Adipose tissue (tissue), 3 donors: Measurements from ENCODE around the gene VCL. TPM values are rescaled to one million over a fixed set of nuclear protein-coding genes. Genes with fewer than 3 reads are reported as not detected.
"Not testable (repeated sequence)": the region's sequence is repeated elsewhere in the genome, so short reads cannot be mapped to it uniquely, and the experiment has no call there.

Experiments used
- H3K27ac ChIP-seq: one replicate; pipeline ENCODE4 v1.5.1; 2013; ENCODE audit warnings: low read depth, low read length
- WGBS, 3 donors: extraction: QIAGEN DNeasy Blood & Tissue Kit; methylation state at CpG; one replicate each; pipeline ENCODE4 v1.1.7; 2013; 5-methylcytosine and 5-hydroxymethylcytosine counted together
- polyA plus RNA-seq, 3 donors: library from polyadenylated mRNA; stranded (reverse); fragments of 200-250 nt; gene quantifications; one replicate each; pipeline ENCODE4 v1.2.3, GENCODE V29; 2013
- donor health status: healthy with polysubstance abuse.
- donor health status: Bipolar disorder and iron deficiency.
- donor health status: healthy.

VCL gene
- polyA plus RNA-seq, 3 donors: 12.9 to 64.5 (median 20.1) TPM

DNA sequence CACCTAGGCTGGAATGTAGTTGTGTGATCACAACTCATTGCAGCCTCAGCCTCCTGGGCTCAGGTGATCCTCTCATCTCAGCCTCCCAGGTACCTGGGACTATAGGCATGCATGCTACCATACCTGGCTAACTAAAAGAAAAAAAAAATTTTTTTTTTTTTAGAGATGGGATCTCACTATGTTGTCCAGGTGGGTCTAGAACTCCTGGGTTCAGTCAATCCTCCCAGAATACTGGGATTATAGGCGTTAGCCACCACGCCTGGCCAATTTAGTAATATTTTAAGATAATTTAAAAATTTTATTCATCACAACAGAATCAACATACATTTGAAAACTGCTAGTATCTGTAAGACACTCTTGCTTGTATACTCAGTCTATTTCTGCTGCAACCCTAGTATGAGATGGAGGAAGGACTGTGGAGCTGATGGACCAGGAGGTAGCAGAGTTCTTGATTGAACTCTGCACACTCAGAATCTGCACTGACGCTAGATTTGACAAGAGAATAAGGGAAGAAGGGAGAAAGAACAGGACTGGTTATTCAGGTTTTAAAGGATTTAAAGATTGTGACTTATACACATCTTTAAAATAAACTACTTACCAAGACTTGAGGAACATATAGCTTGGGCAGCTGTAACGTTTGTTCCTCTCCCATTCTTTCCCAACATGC, 57.6 kb downstream of the VCL start:
- H3K27ac ChIP-seq: no peak overlapping the region
- 66 to 77% (median 75%) methylated on average over 4 of the region's 4 CpGs for WGBS, 3 donors

DNA sequence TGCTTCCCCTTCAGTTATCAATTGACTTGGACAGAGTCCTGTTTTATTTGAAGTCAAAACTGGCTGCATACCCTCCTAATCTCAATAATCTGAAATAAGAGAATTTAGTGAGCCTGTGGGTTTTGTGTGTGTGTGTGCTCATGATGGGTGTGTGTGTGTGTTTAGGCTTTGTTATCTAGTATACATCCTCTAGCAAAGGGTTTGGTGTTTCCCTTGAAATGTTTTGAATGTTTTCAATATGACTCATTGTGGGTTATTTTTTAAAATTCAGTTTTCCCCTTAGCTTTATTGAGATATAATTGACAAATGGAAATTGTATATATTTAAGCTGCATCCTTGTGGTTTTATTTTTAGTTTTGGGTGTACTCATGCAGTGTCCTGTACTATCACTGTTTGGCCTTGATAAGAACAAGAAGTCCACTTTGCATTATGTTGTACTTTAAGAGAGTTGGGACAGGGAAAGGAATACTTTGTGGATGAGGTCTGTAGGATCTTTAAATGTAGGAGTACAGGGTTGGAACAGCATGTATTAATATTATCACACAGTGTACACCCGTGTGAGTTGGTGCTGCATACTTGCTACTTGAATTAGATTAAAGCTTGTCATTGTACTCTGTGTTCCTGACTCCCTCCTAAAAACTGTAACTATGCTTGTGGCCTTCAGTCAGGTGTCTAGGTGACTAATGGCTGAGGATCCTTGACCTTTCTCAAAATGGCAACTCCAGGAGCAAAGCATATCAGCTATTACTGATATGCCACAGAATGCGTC, 58.3 kb downstream of the VCL start:
- 33 to 64% (median 58%) methylated on average over 2 of the region's 2 CpGs for WGBS, 3 donors

DNA sequence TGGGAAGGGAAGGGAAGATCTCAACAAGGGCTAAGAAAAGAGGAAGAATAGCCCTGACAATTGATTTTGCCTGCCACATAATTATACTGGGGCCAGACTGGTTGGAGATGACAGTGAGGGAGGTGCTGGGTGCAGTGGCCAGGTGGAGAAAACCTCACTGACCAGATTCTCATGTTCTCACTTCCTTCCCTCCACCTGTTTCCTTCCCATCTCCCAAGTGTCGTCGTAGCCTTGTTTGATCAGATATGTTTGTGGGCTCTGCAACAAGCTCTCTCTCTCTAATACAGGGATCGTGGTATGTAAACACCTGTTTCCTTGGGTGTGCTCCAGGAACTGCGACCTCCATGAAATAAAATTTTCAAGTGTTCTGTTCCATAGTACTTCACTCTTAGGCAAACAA, 60.2 kb downstream of the VCL start:
- H3K27ac ChIP-seq: no peak overlapping the region

More for the DNA sequence above, 58.3 kb downstream of the VCL start:
- no peak overlapping the region for H3K27ac ChIP-seq

DNA sequence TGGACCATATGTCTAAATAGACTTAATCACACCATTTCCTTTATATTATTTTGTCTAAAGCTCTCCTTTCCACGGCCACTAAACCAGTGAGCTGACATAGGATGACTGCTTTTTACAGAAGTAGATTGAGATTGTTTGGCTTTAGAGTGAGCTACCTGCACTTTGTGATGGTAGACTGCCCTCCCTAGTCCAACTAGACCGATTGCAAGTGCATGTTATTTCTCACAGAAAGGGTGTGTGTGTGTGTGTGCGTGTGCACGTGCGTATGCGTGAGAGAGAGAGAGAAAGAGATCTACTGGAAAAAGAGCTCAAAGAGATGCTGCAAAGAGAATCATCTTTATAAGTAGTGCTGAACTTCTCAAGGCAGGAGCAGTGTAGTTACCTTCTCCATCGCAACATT, 60.7 kb downstream of the VCL start:
- no peak overlapping the region for H3K27ac ChIP-seq
- WGBS, 3 donors: 36 to 56% (median 53%) methylated on average over 7 of the region's 7 CpGs

More for the DNA sequence above, 60.2 kb downstream of the VCL start:
- 4 to 30% (median 29%) methylated on average over 4 of the region's 4 CpGs for WGBS, 3 donors

DNA sequence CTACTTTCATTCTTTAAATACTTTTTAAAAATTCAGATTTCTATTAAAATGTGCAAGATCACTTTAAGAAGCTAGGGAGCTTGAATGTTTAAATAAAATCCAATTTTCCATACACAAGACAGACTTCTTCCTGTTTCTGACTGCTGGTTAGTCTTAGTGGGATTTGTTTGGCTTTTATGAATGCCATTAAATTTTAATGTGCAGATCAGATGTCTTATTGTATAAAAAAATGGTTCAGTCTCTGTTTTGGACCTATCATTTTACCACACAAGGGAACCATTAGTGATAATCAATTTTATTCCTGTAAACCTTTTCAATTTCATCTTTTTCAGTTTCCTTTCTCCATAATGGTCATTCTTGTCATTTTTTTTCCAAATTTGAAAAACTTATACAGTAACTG, 63.2 kb downstream of the VCL start:
- H3K27ac ChIP-seq: no peak overlapping the region

DNA sequence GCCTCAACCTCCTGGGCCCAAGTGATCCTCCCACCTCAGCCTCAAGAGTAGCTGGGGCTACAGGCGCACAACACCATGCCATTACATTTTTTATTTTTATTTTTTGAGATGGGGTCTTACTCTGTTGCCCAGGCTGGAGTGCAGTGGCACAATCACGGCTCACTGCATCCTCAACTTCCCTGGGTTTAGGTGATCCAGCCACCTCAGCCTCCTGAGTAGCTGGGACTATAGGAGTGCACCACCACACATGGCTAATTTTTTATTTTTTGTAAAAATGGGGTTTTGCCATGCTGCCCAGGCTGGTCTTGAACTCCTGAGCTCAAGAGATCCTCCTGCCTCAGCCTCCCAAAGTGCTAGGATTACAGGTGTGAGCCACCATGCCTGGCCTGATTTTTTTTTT, 64.1 kb downstream of the VCL start:
- WGBS, 3 donors: 98 to 100% (median 99%) methylated on average over 2 of the region's 2 CpGs
- not testable (repeated sequence) for H3K27ac ChIP-seq

DNA sequence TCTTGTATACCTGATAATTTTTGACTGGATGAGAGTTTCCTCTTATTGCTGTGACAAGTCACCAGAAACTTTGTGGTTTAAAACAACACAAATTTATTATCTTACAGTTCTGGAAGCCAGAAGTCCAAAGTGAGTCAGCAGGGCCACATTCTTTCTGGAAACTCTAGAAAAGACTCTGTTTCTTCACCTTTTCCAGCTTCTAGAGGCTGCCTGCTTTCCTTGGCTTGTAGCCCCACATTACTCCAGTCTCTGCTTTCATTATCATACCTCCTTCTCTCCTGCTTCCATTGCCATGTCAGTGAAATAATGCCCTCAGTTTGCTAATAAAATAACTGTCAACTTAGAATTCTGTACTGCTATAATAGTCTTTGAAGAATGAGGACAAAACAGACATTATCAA, 65.3 kb downstream of the VCL start:
- H3K27ac ChIP-seq: no peak overlapping the region

DNA sequence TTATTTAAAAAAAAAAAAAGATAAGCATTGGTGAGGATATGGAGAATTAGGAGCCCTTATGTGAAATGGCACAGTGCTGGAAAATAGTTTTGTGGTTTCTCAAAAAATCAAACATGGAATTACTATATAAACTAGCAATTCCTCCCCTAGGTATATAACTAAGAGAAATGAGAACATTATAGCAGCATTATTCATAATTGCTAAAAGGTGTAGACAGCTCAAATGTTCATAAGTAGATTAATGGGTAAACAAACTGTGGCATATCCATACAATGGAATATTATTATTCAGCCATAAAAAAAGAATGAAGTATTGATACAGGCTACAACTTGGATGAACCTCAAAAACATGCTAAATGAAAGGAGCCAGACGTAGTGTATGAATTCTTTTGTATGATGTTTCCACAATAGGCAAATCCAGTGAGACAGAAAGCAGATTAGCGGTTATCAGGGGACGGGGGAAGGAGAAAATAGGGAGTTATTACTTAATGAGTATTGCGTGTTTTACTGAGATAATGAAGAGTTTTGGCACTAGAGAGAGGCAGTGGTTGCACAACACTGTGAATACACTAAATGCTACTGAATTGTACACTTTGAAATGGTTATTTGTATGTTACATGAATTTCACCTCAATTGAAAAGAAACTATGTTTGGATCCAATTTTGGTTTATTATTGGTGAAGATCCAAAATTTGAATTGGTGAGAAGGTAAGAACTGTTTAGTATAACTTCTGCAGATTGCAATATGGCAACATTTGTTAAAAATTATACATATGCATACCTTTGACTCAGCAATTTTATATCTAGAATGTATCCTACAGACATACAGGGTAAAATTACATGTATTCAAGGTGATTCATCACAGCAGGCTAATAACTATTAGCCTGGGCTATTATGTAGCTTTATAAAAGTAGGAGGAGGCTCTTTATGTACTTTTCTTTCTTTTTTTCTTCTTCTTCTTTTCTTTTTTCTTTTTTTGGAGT, 69.7 kb downstream of the VCL start:
- 31 to 44% (median 40%) methylated on average over 4 of the region's 4 CpGs for WGBS, 3 donors
- H3K27ac ChIP-seq: no peak overlapping the region

DNA sequence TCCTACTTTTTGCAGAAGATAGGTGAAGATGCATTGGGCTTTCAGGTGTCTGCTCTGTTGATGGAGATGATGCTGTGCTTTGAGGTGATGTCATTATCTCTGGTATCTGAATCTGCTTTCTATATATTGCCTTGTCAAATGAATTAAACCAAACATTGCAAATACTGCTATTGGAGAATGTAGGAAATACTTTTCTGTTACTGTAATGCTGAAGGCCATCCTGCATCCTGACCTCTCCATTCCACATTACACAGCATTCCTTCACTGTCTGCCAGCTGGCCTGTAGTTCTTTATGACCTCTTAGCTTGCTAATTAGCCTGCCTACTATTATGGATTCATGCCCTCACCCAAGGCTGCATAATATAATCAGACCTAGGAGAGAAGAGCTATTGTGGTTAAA, 73.2 kb downstream of the VCL start:
- no peak overlapping the region for H3K27ac ChIP-seq

DNA sequence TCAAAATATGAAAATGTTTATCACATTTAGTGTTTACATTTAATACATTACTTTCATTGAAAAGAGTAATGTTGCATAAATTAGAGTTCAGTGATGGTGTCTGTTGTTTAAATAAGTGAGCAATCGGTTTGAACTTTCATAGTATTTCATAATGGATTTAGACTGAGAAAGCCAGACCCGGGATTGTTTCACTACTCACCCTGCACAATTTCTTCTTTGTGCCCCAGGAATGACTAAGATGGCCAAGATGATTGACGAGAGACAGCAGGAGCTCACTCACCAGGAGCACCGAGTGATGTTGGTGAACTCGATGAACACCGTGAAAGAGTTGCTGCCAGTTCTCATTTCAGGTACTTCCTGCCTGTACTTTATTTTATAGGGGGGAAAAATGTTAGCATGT, 74.6 kb downstream of the VCL start:
- WGBS, 3 donors: 92 to 95% (median 93%) methylated on average over 6 of the region's 6 CpGs
- no peak overlapping the region for H3K27ac ChIP-seq

DNA sequence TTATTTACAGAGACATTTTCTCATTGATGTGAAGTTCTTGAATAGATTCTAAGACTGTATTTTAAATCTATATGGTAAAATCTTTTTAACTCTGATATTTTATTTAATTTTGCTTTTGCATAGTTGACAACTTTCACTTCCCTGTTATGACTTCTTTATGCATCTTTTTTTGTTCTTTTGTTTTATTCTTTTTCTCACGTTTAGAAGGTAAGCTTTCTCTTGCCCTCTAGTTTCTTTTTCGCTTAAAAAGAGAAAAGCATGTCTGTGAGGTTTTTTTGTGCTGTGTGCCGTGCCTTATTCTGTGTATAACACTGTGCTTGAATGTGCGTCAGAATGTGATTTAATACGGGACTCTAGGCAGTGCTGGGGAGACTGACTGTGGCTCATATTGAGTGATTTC, 78.0 kb downstream of the VCL start:
- H3K27ac ChIP-seq: no peak overlapping the region
- 88 to 95% (median 93%) methylated on average over 5 of the region's 5 CpGs for WGBS, 3 donors

DNA sequence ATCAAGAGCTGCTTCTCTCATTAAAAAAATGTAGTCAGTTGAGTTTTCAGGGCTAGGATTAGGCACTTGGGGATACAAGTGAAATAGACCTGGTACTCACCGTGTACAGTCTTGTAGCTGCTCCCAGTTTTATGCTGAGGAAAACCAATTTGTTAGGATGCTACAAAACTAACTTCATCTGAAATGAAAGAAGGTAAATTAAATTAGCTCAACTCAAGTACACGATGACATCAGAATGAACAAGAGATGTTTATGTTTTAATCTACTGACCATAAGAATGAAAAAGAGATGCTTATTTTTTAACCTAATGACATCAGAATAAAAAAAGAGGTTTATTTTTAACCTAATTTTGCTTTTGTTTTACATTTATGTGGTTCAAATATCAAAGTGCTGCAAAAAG, 79.0 kb downstream of the VCL start:
- H3K27ac ChIP-seq: no peak overlapping the region
- 88 to 92% (median 90%) methylated on average over 2 of the region's 2 CpGs for WGBS, 3 donors

DNA sequence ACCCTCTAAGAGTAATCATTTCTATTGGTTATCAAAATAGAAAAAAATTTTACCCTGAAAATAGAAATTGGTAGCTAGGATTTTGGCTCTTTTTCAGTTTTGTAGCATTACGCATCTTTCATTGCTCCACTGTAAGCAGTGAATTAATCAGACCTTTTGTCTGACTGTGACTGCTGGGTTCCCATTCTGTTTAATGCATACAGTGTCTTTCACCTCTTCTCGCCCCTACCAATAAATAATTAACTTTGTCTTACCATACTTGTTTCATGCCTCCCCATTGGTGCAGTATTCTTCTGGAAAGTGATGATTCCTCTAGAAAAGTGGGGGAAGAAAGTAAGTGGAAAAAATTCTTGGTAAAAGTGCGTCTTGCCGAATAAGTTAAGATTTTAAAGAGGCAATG, 79.5 kb downstream of the VCL start:
- WGBS, 3 donors: 93 to 97% (median 96%) methylated on average over 4 of the region's 4 CpGs
- no peak overlapping the region for H3K27ac ChIP-seq

DNA sequence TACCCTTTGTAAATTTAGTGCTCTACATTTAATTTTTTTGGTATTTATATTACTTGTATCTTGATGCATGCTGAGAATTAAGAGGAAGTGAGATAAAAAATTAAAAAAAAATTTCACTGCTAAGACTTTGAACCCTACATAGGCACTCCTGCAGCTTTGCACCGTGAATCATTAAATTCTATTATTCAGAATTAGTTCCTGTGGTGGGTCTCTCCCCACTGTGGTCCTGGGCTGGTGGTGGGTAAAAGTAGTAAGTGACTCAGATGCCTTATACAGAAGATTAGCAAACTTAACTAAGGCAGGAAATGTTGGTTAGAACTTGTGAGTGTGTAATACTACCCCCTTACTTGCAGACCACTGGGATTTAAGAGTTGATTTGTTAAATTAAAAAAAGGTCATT, 80.1 kb downstream of the VCL start:
- H3K27ac ChIP-seq: no peak overlapping the region
- WGBS, 3 donors: 36 to 57% (median 39%) methylated on average over 1 of the region's 1 CpG

DNA sequence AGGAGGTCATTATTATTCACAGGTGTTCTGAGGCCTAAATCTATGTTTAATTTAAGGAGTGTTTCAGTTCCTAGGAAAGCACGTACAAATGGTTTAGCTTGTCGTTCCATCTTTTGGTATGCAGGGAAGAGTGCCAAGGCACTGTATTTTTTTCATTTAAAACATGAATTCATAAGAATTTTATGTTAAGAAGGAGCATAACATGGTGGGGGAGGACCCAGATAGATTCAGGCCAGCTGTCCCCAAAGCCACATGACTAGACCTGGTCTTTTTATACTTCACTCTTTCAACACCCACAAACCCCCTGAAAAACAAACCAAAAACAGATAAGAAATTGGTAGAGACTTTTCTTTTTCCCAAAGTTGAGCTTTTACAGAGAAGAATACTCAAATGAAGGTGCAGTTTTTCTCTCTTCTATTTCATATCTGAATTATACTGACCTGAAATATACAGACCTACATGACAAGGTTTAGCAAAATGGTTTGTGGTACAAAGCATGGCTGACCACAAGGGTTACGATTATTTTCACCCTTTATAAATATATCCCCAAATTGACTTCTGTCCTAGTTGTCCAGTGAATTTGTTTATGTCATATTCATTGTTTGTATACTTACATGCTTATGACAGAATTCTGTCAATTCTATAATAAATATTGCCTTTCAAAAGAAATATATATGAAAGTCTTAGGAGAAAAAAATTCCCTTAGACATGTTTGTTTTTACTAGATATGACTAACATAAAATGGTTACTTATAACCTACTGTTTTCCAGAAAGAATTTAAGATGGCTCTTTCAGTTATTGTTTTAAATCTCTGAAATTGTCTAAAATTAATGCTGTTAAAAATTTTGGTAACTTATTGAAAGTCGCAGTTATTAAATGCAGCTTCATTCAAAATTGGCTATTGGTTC, 81.4 kb downstream of the VCL start:
- WGBS, 3 donors: 64 to 78% (median 77%) methylated on average over 4 of the region's 4 CpGs
- no peak overlapping the region for H3K27ac ChIP-seq

DNA sequence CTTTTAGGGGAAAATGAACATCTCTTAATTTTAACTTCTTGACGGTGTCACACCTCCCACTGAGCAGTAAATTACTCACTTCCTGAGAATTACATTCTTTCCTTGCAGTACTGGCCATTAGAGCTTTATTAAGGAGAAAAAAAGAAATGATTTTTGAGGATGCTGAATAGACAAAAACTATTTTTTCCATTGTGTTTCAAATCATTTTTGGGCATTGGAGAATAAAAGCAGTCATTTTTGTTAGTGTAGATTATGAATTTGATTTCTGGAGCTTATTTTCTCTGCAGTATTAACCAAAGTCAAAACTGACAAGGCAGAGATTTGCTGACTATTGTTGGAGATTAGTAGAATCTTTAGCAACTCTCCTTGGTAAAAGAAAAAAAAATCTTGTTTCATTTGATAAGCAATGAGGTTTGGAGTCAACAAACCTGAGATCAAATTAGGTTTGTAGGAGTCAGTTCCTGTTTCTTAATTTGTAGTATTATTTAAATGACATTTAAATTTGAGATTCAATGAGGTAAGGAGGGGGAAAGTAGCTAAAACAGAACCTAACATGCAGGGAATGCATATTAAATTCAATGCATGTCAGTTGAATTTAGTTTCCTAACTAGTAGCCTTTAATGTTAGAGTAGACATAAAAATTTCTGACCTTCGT, 82.1 kb downstream of the VCL start:
- 50 to 82% (median 52%) methylated on average over 2 of the region's 2 CpGs for WGBS, 3 donors

DNA sequence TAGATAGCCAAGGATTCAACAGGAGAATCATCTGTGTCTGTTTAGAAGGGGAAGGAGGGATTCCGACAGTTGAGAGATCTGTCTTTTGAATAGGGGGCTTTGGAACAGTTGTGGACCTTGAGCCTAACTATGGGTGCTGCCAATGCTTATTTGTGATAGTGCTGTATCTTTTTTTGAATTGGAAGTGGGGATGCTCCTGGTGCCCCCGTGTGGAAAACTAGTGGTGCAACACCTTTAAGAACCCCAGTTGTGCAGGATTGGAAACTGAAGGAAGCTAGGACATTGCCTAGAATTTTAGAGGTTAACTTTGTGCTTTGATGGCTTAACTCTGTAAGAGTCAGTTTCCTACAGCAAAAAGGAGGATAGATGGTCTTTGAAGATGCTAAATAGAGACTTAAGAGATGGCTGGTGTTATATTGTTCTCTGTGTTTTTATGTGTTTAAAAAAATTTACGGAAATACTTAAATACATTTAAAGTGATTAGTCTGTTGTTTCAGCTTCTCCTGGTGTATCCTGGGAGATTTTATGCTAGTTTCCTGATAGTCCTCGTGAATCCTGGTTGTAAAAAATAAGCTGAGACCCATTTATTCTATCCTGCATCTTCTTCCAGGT, 83.4 kb downstream of the VCL start:
- 50 to 55% (median 51%) methylated on average over 4 of the region's 4 CpGs for WGBS, 3 donors
- H3K27ac ChIP-seq: no peak overlapping the region

More for the DNA sequence above, 82.1 kb downstream of the VCL start:
- H3K27ac ChIP-seq: no peak overlapping the region
